Mesodermal cell (in vitro differentiated cells): ENCODE results near the gene NCAPD3.
"Not testable (repeated sequence)": the region's sequence is repeated elsewhere in the genome, so short reads cannot be mapped to it uniquely, and the experiment has no call there.

Experiments used
- H3K27ac ChIP-seq: 2 replicates; pipeline ENCODE4 v1.7.0; 2013; ENCODE audit warnings: mild to moderate bottlenecking, low read depth, low read length, moderate library complexity; ENCODE audit not compliant: severe bottlenecking
- H3K36me3 ChIP-seq: 2 replicates; pipeline ENCODE4 v1.7.1; 2013; ENCODE audit warnings: mild to moderate bottlenecking, low read length, moderate library complexity; ENCODE audit not compliant: control insufficient read depth, insufficient read depth
- H3K4me1 ChIP-seq: one replicate; pipeline ENCODE4 v1.7.1; 2013; ENCODE audit warnings: mild to moderate bottlenecking, low read length; ENCODE audit not compliant: insufficient read depth, control insufficient read depth, poor library complexity, severe bottlenecking
- H3K4me3 ChIP-seq: 2 replicates; pipeline ENCODE4 v1.7.0; 2013; ENCODE audit warnings: low read length, control low read depth, mild to moderate bottlenecking; ENCODE audit not compliant: insufficient read depth, poor library complexity, severe bottlenecking; ENCODE audit errors: extremely low read depth
- H3K9me3 ChIP-seq: 2 replicates; pipeline ENCODE4 v1.7.1; 2013; ENCODE audit warnings: mild to moderate bottlenecking, low read length, moderate library complexity; ENCODE audit not compliant: control insufficient read depth
- WGBS, 2 experiments: methylation state at CpG; one replicate each; pipeline ENCODE4 v1.1.5; 2013; ENCODE audit warnings: missing lambda C conversion rate in 2 of 2; ENCODE audit not compliant: insufficient coverage in 2 of 2; 5-methylcytosine and 5-hydroxymethylcytosine counted together

Gene NCAPD3

GRCh38 chr11:134196756-134197155 is 27.0 kb downstream of the NCAPD3 start:
- H3K9me3 ChIP-seq = no peaks in the 10 kb centered on the region
- H3K4me3 ChIP-seq = no peak overlapping the region
- H3K27ac ChIP-seq = no peak overlapping the region
- H3K36me3 ChIP-seq = peaks cover 77% of the 10 kb centered on the region
- whole genome bisulfite sequencing, 2 experiments = 97 to 100% methylated on average over 1 to 3 of the region's 4 CpGs
- no peaks in the 10 kb centered on the region for H3K4me1 ChIP-seq

GRCh38 chr11:134188092-134188491 is 35.7 kb downstream of the NCAPD3 start:
- H3K4me1 ChIP-seq, H3K27ac ChIP-seq, H3K4me3 ChIP-seq, H3K9me3 ChIP-seq: not testable (repeated sequence)
- H3K36me3 ChIP-seq = peaks cover 70% of the 10 kb centered on the region
- 89 to 99% methylated on average over 8 of the region's 8 CpGs for WGBS, 2 experiments

- no peak overlapping the region for H3K27ac ChIP-seq
- H3K4me1 ChIP-seq = no peaks in the 10 kb centered on the region
- 90% methylated on average over 1 of the region's 4 CpGs; no CpG with 5 or more reads in 1 of the 2 experiments for WGBS, 2 experiments
- H3K4me3 ChIP-seq = no peak overlapping the region
- H3K9me3 ChIP-seq = no peaks in the 10 kb centered on the region
- H3K36me3 ChIP-seq = peaks cover 66% of the 10 kb centered on the region
These were observed 42.1 kb downstream of the NCAPD3 start for GRCh38 chr11:134181707-134182106.

GRCh38 chr11:134178032-134178674 is 45.6 kb downstream of the NCAPD3 start:
- H3K36me3 ChIP-seq = peaks cover 83% of the 10 kb centered on the region
- no peaks in the 10 kb centered on the region for H3K9me3 ChIP-seq
- no peaks in the 10 kb centered on the region for H3K4me1 ChIP-seq
- no peak overlapping the region for H3K4me3 ChIP-seq
- WGBS, 2 experiments = 90 to 100% methylated on average over 1 to 3 of the region's 5 CpGs
- H3K27ac ChIP-seq = no peak overlapping the region

- WGBS, 2 experiments = 94 to 100% methylated on average over 8 to 10 of the region's 13 CpGs
- H3K36me3 ChIP-seq = peaks cover 88% of the 10 kb centered on the region
These were observed 47.5 kb downstream of the NCAPD3 start for GRCh38 chr11:134176284-134176683.

GRCh38 chr11:134173296-134173695 is 50.5 kb downstream of the NCAPD3 start:
- Histone ChIP-seq H3K36me3 (peaks cover 95% of the 10 kb centered on the region), H3K4me3 (no peak overlapping the region), H3K9me3 (peaks cover 12% of the 10 kb centered on the region), H3K4me1 (no peaks in the 10 kb centered on the region), H3K27ac (no peak overlapping the region)
- WGBS, 2 experiments = 92 to 100% methylated on average over 3 to 5 of the region's 5 CpGs

More at GRCh38 chr11:134176284-134176683, 47.5 kb downstream of the NCAPD3 start:
- H3K9me3 ChIP-seq = no peaks in the 10 kb centered on the region
- H3K4me1 ChIP-seq = no peaks in the 10 kb centered on the region
- no peak overlapping the region for H3K27ac ChIP-seq
- no peak overlapping the region for H3K4me3 ChIP-seq

- Histone ChIP-seq H3K27ac (no peak overlapping the region), H3K9me3 (peaks cover 20% of the 10 kb centered on the region), H3K36me3 (peaks cover 95% of the 10 kb centered on the region), H3K4me3 (no peak overlapping the region), H3K4me1 (no peaks in the 10 kb centered on the region)
- WGBS, 2 experiments = 96 to 99% methylated on average over 7 to 8 of the region's 10 CpGs
These were observed 51.8 kb downstream of the NCAPD3 start for GRCh38 chr11:134171951-134172350.

GRCh38 chr11:134170919-134171281 is 52.9 kb downstream of the NCAPD3 start:
- no CpG with 5 or more reads among the region's 5 CpGs for WGBS, 2 experiments
- H3K36me3 ChIP-seq = peaks cover 85% of the 10 kb centered on the region
- no peak overlapping the region for H3K27ac ChIP-seq
- no peak overlapping the region for H3K4me3 ChIP-seq
- H3K9me3 ChIP-seq = peaks cover 20% of the 10 kb centered on the region
- no peaks in the 10 kb centered on the region for H3K4me1 ChIP-seq

GRCh38 chr11:134170177-134170918 is 53.4 kb downstream of the NCAPD3 start:
- Histone ChIP-seq H3K4me3 (no peak overlapping the region), H3K36me3 (peaks cover 85% of the 10 kb centered on the region), H3K27ac (no peak overlapping the region), H3K4me1 (no peaks in the 10 kb centered on the region), H3K9me3 (peaks cover 23% of the 10 kb centered on the region)
- 94 to 100% methylated on average over 3 to 4 of the region's 6 CpGs for WGBS, 2 experiments

- Histone ChIP-seq H3K27ac (no peak overlapping the region), H3K4me3 (no peak overlapping the region), H3K9me3 (peaks cover 47% of the 10 kb centered on the region), H3K36me3 (peaks cover 85% of the 10 kb centered on the region), H3K4me1 (no peaks in the 10 kb centered on the region)
- WGBS, 2 experiments = 93 to 94% methylated on average over 11 of the region's 11 CpGs
These were observed 59.0 kb downstream of the NCAPD3 start for GRCh38 chr11:134164490-134165370.
